Activated CD4-positive, alpha-beta T cell treated with anti-CD3 and anti-CD28 coated beads for 36 hours (primary cell): ENCODE measurements around the gene CFP. TPM values are rescaled to one million over a fixed set of nuclear protein-coding genes. Genes with fewer than 3 reads are reported as not detected.
"Not testable (repeated sequence)": the region's sequence is repeated elsewhere in the genome, so short reads cannot be mapped to it uniquely, and the experiment has no call there.

Experiments used
- ATAC-seq: fragments of 200-7000 bp; cut with Tn5 transposase; one replicate; pipeline ENCODE4 v1.10.0; 2021; ENCODE audit warnings: mild to moderate bottlenecking, moderate library complexity
- CTCF ChIA-PET: fragments of 350-600 bp; sonication (Branson Sonifier 250); formaldehyde crosslinking; loops from one replicate; lab custom pipeline; 2021; ENCODE audit warnings: antibody characterized with exemption; lab: Charles Lee
- POLR2A ChIA-PET: fragments of 350-600 bp; sonication (Branson Sonifier 250); formaldehyde crosslinking; loops from one replicate; lab custom pipeline; 2021; ENCODE audit warnings: antibody characterized with exemption, inconsistent platforms; lab: Charles Lee
- DNase-seq: peaks from one replicate; pipeline ENCODE4 v3.0.0-alpha.2; 2020
- H3K27ac Mint-ChIP-seq: one replicate; pipeline ENCODE4 v1.8.0; 2021; ENCODE audit warnings: mixed read lengths
- H3K27me3 Mint-ChIP-seq: one replicate; pipeline ENCODE4 v1.8.0; 2021; ENCODE audit warnings: mixed read lengths
- H3K36me3 Mint-ChIP-seq: one replicate; pipeline ENCODE4 v1.8.0; 2021; ENCODE audit warnings: low read depth, mixed read lengths
- H3K4me1 Mint-ChIP-seq: one replicate; pipeline ENCODE4 v1.8.0; 2021; ENCODE audit warnings: mixed read lengths
- H3K4me3 Mint-ChIP-seq: one replicate; pipeline ENCODE4 v1.8.0; 2021; ENCODE audit warnings: mild to moderate bottlenecking, moderate library complexity, mixed read lengths
- H3K9me3 Mint-ChIP-seq: one replicate; pipeline ENCODE4 v1.8.0; 2021; ENCODE audit warnings: low read depth, mixed read lengths
- intact Hi-C, 2 experiments: fragments of 100-400 bp; cut with DNase I in 1 of 2; cut with micrococcal nuclease in 1 of 2; formaldehyde crosslinking; loops; one replicate each; pipeline versions ENCODE4 v1.14.2 to v1.15.1; 2022 to 2024; cut with DNase I, micrococcal nuclease
- total RNA-seq, 2 experiments: library from RNA; stranded (reverse); gene quantifications; one replicate each; pipeline ENCODE4 v1.2.3, GENCODE V29; 2021

Gene CFP
- total RNA-seq, 2 experiments from 2014 or later: 2.4 to 4.7 TPM

GRCh38 chrX:47603125-47603524, 26.6 kb downstream of the CFP start:
- POLR2A ChIA-PET, H3K27me3 Mint-ChIP-seq, DNase-seq, H3K36me3 Mint-ChIP-seq, H3K4me1 Mint-ChIP-seq, H3K4me3 Mint-ChIP-seq, CTCF ChIA-PET, H3K27ac Mint-ChIP-seq, ATAC-seq, H3K9me3 Mint-ChIP-seq, intact Hi-C loops: not testable (repeated sequence)

- ATAC-seq (no peak), DNase-seq (no peak)
- H3K4me3 Mint-ChIP-seq: no peak overlapping the region
- peaks cover 6% of the 10 kb centered on the region for H3K9me3 Mint-ChIP-seq
- CTCF ChIA-PET: interaction anchor here (0.7 kb wide), 1 partner anchor 362 kb away, joined by 3 read pairs; no protein-coding TSS in a partner anchor
- POLR2A ChIA-PET: no interaction called here
- peaks cover 3% of the 10 kb centered on the region for H3K36me3 Mint-ChIP-seq
- no peak overlapping the region for H3K27ac Mint-ChIP-seq
- intact Hi-C loops: no loop called here
- H3K27me3 Mint-ChIP-seq: no peaks in the 10 kb centered on the region
- H3K4me1 Mint-ChIP-seq: peaks cover 14% of the 10 kb centered on the region
Observed at GRCh38 chrX:47597222-47597621, 32.5 kb downstream of the CFP start.

DNA sequence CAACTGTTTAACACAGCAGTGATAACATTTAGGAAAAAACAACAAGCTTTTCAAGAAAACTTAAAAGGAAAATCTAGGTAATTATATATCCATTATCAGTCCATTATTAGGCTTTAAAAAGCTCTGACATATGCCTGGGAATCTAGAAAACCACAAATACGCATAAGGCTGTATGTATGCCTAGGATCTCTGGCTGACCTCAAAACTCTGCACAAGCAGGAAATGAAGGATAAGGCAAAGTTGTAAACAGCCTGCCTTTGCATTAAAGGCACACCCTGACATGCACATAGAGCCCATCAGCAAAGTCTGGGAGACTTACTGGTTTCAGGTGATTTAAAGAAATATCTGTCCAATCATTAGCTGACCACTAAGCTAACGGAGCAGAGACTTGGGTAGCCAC, 33.5 kb downstream of the CFP start:
- H3K36me3 Mint-ChIP-seq: peaks cover 3% of the 10 kb centered on the region
- peaks cover 6% of the 10 kb centered on the region for H3K9me3 Mint-ChIP-seq
- H3K4me1 Mint-ChIP-seq: peaks cover 14% of the 10 kb centered on the region
- no peak overlapping the region for H3K4me3 Mint-ChIP-seq
- ChIA-PET CTCF (interaction anchor here (0.6 to 1.6 kb wide), 2 partner anchors 48 to 240 kb away, joined by 5 to 7 read pairs; partner anchors contain the start of gene ZNF81), POLR2A (no interaction called here)
- intact Hi-C loops: no loop called here
- ATAC-seq: no peak
- no peaks in the 10 kb centered on the region for H3K27me3 Mint-ChIP-seq
- peak overlapping the region; percentile 31 for H3K27ac Mint-ChIP-seq
- DNase-seq: no peak

DNA sequence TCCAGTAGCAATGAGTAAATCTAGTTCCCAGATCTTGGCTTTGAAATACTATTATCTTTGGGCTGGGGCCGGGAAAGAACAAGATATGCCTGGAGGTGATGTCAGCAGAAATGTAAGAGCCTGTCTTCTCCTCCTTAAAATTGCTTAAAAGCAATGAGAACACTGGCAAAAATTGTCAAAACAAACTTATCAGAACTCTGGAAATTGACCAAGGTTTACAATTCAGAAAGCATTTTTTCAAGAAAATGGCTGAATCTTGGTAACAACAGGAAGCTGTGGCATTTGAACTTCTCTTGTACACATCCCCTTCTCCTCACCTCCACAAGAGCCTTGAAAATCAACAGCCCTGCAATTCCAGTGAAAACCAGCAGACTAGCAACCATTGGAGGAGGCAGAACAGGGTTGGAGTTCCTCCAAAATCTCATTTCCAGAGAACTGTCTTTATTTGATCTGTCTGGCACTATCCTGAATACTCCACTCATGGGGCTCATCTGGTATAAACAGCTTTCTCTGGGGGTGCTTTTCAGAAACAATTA, 33.9 kb downstream of the CFP start:
- ChIA-PET POLR2A (no interaction called here), CTCF (interaction anchor here (0.6 to 1.6 kb wide), 6 partner anchors 48 to 670 kb away, joined by 3 to 7 read pairs (median 4); partner anchors contain the start of gene ZNF81)
- H3K9me3 Mint-ChIP-seq: peaks cover 6% of the 10 kb centered on the region
- H3K36me3 Mint-ChIP-seq: peaks cover 3% of the 10 kb centered on the region
- H3K4me1 Mint-ChIP-seq: peaks cover 14% of the 10 kb centered on the region
- ATAC-seq: no peak
- no peaks in the 10 kb centered on the region for H3K27me3 Mint-ChIP-seq
- intact Hi-C loops: no loop called here
- H3K27ac Mint-ChIP-seq: peak overlapping the region; percentile 31
- H3K4me3 Mint-ChIP-seq: no peak overlapping the region
- no peak for DNase-seq

- no peak overlapping the region for H3K27ac Mint-ChIP-seq
- H3K36me3 Mint-ChIP-seq: peaks cover 3% of the 10 kb centered on the region
- intact Hi-C loops: no loop called here
- ChIA-PET CTCF (no interaction called here), POLR2A (no interaction called here)
- no peak overlapping the region for H3K4me3 Mint-ChIP-seq
- H3K4me1 Mint-ChIP-seq: peaks cover 14% of the 10 kb centered on the region
- peaks cover 6% of the 10 kb centered on the region for H3K9me3 Mint-ChIP-seq
- DNase-seq (no peak), ATAC-seq (no peak)
- no peaks in the 10 kb centered on the region for H3K27me3 Mint-ChIP-seq
Observed at GRCh38 chrX:47593522-47593921, 36.2 kb downstream of the CFP start.

- ChIA-PET CTCF (no interaction called here), POLR2A (no interaction called here)
- Mint-ChIP-seq H3K36me3 (no peaks in the 10 kb centered on the region), H3K4me1 (peaks cover 11% of the 10 kb centered on the region), H3K27me3 (no peaks in the 10 kb centered on the region), H3K9me3 (no peaks in the 10 kb centered on the region), H3K27ac (no peak overlapping the region), H3K4me3 (no peak overlapping the region)
- intact Hi-C loops: no loop called here
- ATAC-seq (no peak), DNase-seq (no peak)
Observed at GRCh38 chrX:47590984-47591383, 38.7 kb downstream of the CFP start.

- Mint-ChIP-seq H3K27me3 (no peaks in the 10 kb centered on the region), H3K9me3 (no peaks in the 10 kb centered on the region), H3K4me3 (no peak overlapping the region), H3K4me1 (peaks cover 14% of the 10 kb centered on the region), H3K36me3 (no peaks in the 10 kb centered on the region), H3K27ac (no peak overlapping the region)
- no peak for ATAC-seq
- DNase-seq: no peak
- intact Hi-C loops: no loop called here
- ChIA-PET POLR2A (no interaction called here), CTCF (no interaction called here)
Observed at GRCh38 chrX:47587906-47588735, 41.6 kb downstream of the CFP start.

GRCh38 chrX:47587091-47587891, 42.4 kb downstream of the CFP start:
- H3K4me3 Mint-ChIP-seq: no peak overlapping the region
- DNase-seq: no peak
- peaks cover 17% of the 10 kb centered on the region for H3K4me1 Mint-ChIP-seq
- H3K9me3 Mint-ChIP-seq: no peaks in the 10 kb centered on the region
- no peaks in the 10 kb centered on the region for H3K27me3 Mint-ChIP-seq
- intact Hi-C loops: no loop called here
- no peaks in the 10 kb centered on the region for H3K36me3 Mint-ChIP-seq
- ChIA-PET POLR2A (no interaction called here), CTCF (no interaction called here)
- no peak for ATAC-seq
- no peak overlapping the region for H3K27ac Mint-ChIP-seq

GRCh38 chrX:47586043-47586787, 43.5 kb downstream of the CFP start:
- H3K4me1 Mint-ChIP-seq: peaks cover 27% of the 10 kb centered on the region
- H3K4me3 Mint-ChIP-seq: no peak overlapping the region
- no peaks in the 10 kb centered on the region for H3K9me3 Mint-ChIP-seq
- ChIA-PET CTCF (no interaction called here), POLR2A (no interaction called here)
- H3K36me3 Mint-ChIP-seq: no peaks in the 10 kb centered on the region
- no peaks in the 10 kb centered on the region for H3K27me3 Mint-ChIP-seq
- no peak overlapping the region for H3K27ac Mint-ChIP-seq
- intact Hi-C loops: no loop called here
- ATAC-seq: no peak
- DNase-seq: no peak

- no peaks in the 10 kb centered on the region for H3K9me3 Mint-ChIP-seq
- H3K4me3 Mint-ChIP-seq: no peak overlapping the region
- DNase-seq (no peak), ATAC-seq (no peak)
- H3K27me3 Mint-ChIP-seq: no peaks in the 10 kb centered on the region
- H3K36me3 Mint-ChIP-seq: no peaks in the 10 kb centered on the region
- POLR2A ChIA-PET: interaction anchor here (0.7 kb wide), 1 partner anchor 643 kb away, joined by 3 read pairs; no protein-coding TSS in a partner anchor
- peaks cover 32% of the 10 kb centered on the region for H3K4me1 Mint-ChIP-seq
- CTCF ChIA-PET: no interaction called here
- intact Hi-C loops: no loop called here
- no peak overlapping the region for H3K27ac Mint-ChIP-seq
Observed at GRCh38 chrX:47585273-47585672, 44.5 kb downstream of the CFP start.

GRCh38 chrX:47584714-47585113, 45.0 kb downstream of the CFP start:
- Mint-ChIP-seq H3K27me3 (no peaks in the 10 kb centered on the region), H3K4me1 (peaks cover 34% of the 10 kb centered on the region), H3K27ac (no peak overlapping the region), H3K9me3 (no peaks in the 10 kb centered on the region), H3K4me3 (no peak overlapping the region), H3K36me3 (no peaks in the 10 kb centered on the region)
- CTCF ChIA-PET: no interaction called here
- ATAC-seq: no peak
- intact Hi-C loops: loop anchor here (5.0 kb wide), 2 partner anchors 38 to 418 kb away; partner anchors contain the start of gene ZNF182 (in 1 of the 2)
- POLR2A ChIA-PET: interaction anchor here (0.7 kb wide), 1 partner anchor 643 kb away, joined by 3 read pairs; no protein-coding TSS in a partner anchor
- DNase-seq: no peak
